ENCODE data around the gene SORD.
"Not testable (repeated sequence)": the region's sequence is repeated elsewhere in the genome, so short reads cannot be mapped to it uniquely, and the experiment has no call there.

Gene SORD

DNA sequence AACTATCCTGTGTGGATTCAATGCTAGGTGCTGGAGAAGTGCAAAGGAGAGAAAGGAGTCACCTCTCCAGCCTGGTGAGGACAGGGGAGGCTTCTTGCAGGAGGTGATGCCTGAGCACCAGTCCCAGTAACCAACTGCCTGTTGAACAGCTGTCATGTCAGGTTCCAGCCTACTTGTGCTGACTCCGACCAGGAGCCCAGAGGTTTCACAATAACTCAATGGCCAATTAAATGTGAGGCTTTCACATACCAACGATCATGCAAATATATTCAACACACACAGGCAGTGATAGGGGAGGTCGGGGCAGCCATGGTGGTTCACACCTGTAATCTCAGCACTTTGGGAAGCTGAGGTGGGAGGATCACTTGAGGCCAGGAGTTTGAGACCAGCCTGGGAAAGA, 7.7 kb downstream of the SORD start:
- TF ChIP-seq, protein P1, sequence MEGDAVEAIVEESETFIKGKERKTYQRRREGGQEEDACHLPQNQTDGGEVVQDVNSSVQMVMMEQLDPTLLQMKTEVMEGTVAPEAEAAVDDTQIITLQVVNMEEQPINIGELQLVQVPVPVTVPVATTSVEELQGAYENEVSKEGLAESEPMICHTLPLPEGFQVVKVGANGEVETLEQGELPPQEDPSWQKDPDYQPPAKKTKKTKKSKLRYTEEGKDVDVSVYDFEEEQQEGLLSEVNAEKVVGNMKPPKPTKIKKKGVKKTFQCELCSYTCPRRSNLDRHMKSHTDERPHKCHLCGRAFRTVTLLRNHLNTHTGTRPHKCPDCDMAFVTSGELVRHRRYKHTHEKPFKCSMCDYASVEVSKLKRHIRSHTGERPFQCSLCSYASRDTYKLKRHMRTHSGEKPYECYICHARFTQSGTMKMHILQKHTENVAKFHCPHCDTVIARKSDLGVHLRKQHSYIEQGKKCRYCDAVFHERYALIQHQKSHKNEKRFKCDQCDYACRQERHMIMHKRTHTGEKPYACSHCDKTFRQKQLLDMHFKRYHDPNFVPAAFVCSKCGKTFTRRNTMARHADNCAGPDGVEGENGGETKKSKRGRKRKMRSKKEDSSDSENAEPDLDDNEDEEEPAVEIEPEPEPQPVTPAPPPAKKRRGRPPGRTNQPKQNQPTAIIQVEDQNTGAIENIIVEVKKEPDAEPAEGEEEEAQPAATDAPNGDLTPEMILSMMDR (conservative IDR thresholded peaks at IDR 0.05; ENCODE audit: low read depth, low read length) = no peak
- no peak for DNase-seq (ENCODE audit: low read depth)
- no peak overlapping the region for H3K4me3 ChIP-seq (ENCODE audit: low read depth, low read length)

DNA sequence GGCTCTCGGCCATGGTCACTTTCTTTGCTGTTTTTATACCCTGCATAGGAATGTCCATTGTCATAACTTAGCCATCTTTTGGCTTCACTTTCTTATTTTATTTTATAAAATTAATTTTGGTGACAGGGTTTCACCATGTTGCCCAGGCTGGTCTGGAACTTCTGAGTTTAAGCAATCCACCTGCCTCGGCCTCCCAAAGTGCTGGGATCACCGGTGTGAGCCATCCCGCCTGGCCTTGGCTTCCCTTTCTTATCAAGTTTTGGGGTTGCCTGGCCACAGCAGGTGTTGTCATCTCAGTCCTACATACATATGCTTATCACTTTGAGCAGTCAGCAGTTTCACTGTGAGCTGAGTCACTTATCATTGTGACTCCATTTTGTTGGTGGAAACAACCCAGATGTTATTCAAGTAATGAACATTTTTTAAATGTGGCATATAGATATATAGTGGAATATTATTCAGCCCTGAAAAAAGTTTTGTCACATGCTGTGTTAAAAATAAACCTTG, 8.6 kb downstream of the SORD start:
- not testable (repeated sequence) for DNase-seq (ENCODE audit: low read depth); H3K4me3 ChIP-seq (ENCODE audit: low read depth, low read length)

DNA sequence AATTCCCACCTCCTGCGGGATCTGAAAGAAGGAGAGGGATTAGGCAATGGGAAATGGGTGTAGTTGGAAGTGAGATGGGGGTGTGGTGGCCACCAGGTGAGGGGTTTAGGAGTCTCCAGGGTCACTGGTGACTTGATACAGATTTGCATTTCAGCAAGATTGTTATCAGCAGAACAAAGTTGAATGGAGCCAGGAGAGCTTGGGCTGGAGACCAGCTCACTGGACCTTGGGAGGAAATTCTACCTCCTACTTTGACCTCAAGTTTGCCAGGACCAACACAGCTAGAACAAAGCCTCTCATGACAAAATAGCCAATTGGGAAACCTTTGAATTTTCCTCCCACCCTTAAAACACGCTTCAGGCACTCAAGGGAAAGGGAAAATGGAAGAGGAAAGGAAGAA, 9.5 kb downstream of the SORD start:
- not testable (repeated sequence) for H3K4me3 ChIP-seq (ENCODE audit: low read depth, low read length); DNase-seq (ENCODE audit: low read depth)

DNA sequence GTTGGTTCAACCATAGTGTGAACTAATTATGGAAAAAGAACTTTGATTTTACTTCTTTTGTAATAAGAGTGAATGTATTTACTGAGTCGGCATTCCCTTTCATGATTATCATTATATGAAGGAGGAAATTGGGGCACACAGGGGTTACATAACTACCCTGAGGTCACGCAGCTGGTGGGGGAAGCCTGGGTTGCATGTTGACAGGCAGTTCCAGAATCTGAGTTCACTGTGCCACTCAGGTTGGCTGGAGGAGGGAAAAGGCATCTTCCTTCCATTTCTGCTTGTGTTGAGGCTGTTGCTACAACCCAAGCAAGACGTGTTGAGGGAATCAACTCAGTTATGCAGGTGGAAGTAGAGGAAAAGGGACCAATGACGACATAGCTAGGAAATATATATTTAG, 11.1 kb downstream of the SORD start:
- not testable (repeated sequence) for DNase-seq (ENCODE audit: low read depth); H3K4me3 ChIP-seq (ENCODE audit: low read depth, low read length)

DNA sequence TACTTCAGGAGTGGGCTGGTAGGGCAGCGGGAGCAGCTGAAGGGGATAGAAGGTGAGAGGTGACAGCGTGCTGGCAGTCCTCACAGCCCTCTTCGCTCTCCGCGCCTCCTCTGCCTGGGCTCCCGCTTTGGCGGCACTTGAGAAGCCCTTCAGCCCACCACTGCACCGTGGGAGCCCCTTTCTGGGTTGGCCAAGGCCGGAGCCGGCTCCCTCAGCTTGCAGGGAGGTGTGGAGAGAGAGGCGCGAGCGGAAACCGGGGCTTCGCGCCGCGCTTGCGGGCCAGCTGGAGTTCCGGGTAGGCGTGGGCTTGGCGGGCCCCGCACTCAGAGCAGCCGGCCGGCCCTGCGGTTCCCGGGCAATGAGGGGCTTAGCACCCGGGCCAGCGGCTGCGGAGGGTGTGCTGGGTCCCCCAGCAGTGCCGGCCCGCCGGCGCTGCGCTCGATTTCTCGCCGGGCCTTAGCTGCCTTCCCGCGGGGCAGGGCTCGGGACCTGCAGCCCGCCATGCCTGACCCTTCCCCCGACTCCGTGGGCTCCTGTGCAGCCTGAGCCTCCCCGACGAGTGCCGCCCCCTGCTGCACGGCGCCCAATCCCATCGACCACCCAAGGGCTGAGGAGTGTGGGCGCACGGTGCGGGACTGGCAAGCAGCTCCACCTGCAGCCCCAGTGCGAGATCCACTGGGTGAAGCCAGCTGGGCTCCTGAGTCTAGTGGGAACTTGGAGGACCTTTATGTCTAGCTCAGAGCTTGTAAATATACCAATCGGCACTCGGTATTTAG, 11.8 kb downstream of the SORD start:
- H3K4me3 ChIP-seq (ENCODE audit: low read depth, low read length); DNase-seq (ENCODE audit: low read depth): not testable (repeated sequence)

DNA sequence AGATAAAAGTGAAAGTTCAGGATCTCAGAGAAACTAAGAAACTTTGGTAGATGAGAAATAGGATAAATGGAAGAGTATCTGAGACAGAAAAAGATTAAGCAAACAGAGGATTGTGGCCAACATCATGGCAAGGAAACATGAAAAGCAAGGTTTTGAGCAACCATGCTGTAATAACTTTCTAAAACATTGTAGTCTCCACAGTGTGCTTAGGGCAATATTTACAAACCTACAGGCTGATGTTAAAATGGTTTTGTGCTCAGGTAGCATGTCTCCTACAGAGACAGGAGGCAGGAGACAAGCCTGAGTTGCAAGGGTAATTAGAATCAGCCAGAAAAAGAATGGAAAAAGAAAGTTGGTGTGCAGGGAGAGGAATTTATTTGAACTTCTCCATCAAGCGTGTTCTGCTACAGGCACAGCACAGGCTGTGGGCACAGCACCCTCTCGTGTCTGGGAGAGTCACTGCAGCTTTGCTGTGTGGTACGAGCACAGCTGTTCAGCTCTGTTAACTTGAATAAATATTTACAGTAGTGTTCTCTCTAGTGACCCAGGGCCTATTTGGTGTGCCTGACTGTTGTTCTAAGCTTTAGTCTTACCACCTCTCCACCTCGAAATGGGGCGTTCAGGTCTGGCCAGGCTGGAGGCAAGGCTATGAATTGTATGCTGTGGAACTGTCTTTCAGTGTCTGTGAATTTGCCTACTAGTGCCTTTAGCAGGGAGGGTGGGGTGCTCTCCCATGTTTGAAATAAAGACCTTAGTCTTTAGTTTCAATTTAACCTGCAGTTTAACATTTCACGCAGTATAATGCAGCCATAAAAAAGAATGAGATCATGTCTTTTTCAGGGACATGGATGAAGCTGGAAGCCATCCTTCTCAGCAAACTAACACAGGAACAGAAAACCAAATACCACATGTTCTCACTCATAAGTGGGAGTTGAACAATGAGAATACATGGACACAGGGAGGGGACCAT, 14.1 kb downstream of the SORD start:
- H3K4me3 ChIP-seq (ENCODE audit: low read depth, low read length) = not testable (repeated sequence)
- TF ChIP-seq, protein P1 (conservative IDR thresholded peaks at IDR 0.05; ENCODE audit: low read depth, low read length) = peak; percentile 93
- DNase-seq (ENCODE audit: low read depth) = peak; percentile 89

DNA sequence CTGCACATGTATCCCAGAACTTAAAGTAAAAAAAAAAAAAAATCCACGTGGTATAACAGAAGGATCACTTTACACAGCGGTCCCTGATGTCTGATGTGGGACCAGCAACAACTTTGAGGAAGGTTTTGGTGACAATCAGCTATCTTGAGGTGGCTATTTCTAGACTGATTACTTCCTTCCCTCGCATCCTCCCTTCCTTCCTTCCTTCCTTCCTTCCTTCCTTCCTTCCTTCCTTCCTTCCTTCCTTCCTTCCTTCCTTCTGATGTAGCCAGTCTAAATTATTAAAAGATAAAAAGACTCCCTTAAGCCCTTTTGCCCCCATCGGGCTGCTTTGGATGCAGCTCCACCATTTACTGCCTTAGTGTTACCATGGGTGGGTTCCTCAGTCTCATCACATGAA, 14.9 kb downstream of the SORD start:
- DNase-seq (ENCODE audit: low read depth) = no peak
- no peak overlapping the region for H3K4me3 ChIP-seq (ENCODE audit: low read depth, low read length)
- TF ChIP-seq, protein P1 (conservative IDR thresholded peaks at IDR 0.05; ENCODE audit: low read depth, low read length) = no peak

DNA sequence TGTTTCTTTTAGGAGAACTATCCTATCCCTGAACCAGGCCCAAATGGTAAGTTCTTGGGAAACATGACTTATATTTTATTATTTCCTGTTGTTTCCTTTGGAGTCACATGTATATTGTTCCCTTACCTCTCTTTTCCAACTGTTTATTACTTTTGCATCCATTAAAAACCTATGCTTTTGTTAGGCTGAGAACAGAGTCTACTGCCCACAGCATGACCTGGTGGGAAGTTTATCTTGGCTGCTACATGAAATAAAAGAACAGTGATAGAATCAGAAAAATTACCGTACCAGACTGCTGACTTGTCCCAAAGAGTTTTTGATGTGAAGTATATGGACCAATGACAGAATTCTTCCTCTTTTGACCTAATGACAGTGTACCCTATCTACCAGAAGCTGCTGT, 17.4 kb downstream of the SORD start:
- not testable (repeated sequence) for H3K4me3 ChIP-seq (ENCODE audit: low read depth, low read length); DNase-seq (ENCODE audit: low read depth)

DNA sequence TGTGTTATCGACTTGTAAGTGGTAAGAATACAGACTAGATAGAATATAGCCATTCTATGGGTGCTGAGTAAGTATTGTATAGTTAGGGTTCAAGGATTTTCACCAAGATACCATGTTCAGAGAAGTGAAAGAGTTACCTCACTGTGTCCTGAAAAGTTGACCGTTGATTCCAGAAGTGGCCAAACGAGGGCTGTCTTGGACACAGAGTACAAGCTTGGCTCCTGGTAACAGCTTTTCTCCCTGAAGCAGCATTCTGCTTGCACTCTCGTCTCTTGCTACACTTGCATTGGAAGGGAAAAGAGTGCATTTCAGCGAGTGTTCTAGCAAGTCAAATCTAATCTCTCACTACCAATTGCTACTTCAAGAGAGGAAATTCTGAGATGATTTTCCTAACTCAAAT, 18.5 kb downstream of the SORD start:
- not testable (repeated sequence) for H3K4me3 ChIP-seq (ENCODE audit: low read depth, low read length)
- DNase-seq (ENCODE audit: low read depth) = peak; percentile 19

DNA sequence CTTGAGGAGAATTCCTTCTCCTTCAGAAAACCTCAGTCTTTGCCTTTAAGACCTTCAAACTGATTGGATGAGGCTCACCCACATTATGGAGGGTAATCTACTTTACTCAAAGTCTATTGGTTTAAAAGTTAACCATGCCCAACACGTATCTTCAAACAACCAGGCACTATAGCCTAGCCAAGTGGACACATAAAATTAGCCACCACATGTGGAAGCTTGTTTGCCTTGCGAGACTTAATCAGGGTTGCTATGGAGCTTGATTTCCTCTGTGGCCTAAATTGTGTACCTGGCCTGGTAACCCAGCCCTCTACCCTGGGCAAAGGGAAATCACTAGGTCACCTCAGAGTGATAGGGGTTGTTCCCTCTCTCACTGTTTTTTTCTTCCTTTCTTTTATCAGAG, 19.9 kb downstream of the SORD start:
- not testable (repeated sequence) for H3K4me3 ChIP-seq (ENCODE audit: low read depth, low read length); DNase-seq (ENCODE audit: low read depth)

DNA sequence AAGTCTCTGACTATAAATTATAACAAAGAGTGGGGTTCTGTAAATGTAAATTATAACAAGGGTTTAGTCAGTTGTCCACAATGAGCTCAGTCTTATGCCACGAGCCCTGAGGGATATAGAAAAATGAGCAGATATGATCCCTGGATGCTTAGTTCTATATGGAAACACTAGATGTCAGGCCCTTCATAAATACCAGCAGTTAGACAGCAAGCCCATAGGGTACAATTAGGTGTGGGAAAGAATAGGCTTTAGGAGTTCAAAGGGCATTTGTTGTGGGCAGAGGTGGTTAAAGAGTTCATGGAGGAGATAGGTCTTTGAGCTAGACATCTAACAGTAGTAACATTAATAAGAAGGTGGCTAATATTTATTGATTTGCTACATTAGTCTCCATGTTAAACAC, 21.3 kb downstream of the SORD start:
- DNase-seq (ENCODE audit: low read depth); H3K4me3 ChIP-seq (ENCODE audit: low read depth, low read length): not testable (repeated sequence)

DNA sequence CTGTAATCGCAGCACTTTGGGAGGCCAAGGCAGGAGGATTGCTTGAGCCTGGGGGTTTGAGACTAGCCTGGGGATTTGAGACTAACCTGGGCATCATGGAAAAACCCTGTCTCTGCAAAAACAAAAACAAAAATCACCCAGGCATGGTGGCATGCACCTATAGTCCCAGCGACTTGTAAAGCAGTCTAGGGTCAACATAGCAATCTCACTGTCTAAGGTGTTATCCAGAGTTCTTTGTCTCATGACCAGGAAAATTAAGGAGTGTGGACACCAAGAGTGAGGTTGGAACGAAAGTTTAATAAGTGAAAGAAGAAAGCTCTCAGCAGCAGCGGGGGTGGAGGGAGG, 25.4 kb downstream of the SORD start:
- DNase-seq (ENCODE audit: low read depth); H3K4me3 ChIP-seq (ENCODE audit: low read depth, low read length): not testable (repeated sequence)

Data from choroid plexus epithelial cell (primary cell).